Esophagus (tissue), 2 donors: ENCODE results near the gene FBXO38. TPM values are rescaled to one million over a fixed set of nuclear protein-coding genes. Genes with fewer than 3 reads are reported as not detected.

ENCODE experiments used
- H3K27ac ChIP-seq, 2 donors: one replicate each; pipeline ENCODE4 v1.5.1; 2013; ENCODE audit warnings: low read depth in 2 of 2, mild to moderate bottlenecking in 2 of 2, inconsistent platforms in 1 of 2, low read length in 1 of 2, moderate library complexity in 1 of 2
- H3K27me3 ChIP-seq, 2 donors: one replicate each; pipeline ENCODE4 v1.6.1; 2013; ENCODE audit warnings: low read length in 2 of 2, control low read depth in 1 of 2, mild to moderate bottlenecking in 1 of 2; ENCODE audit not compliant: insufficient read depth in 2 of 2, control insufficient read depth in 1 of 2
- H3K36me3 ChIP-seq, 2 donors: one replicate each; pipeline ENCODE4 v1.6.1; 2013; ENCODE audit warnings: low read length in 1 of 2; ENCODE audit not compliant: control insufficient read depth in 2 of 2, insufficient read depth in 2 of 2
- H3K4me1 ChIP-seq, 2 donors: one replicate each; pipeline ENCODE4 v1.6.1; 2013; ENCODE audit warnings: low read length in 1 of 2; ENCODE audit not compliant: control insufficient read depth in 2 of 2, insufficient read depth in 2 of 2
- H3K4me3 ChIP-seq, 2 donors: one replicate each; pipeline ENCODE4 v1.5.1; 2013; ENCODE audit warnings: low read length in 2 of 2, mild to moderate bottlenecking in 2 of 2, low read depth in 1 of 2, moderate library complexity in 1 of 2
- H3K9me3 ChIP-seq, 2 donors: one replicate each; pipeline ENCODE4 v1.6.1; 2013; ENCODE audit warnings: mild to moderate bottlenecking in 2 of 2, low read depth in 1 of 2, low read length in 1 of 2, moderate library complexity in 1 of 2; ENCODE audit not compliant: control insufficient read depth in 2 of 2, insufficient read depth in 1 of 2
- WGBS, 2 donors: extraction: QIAGEN DNeasy Blood & Tissue Kit; methylation state at CpG; one replicate each; pipeline ENCODE4 v1.1.7; 2013; 5-methylcytosine and 5-hydroxymethylcytosine counted together
- polyA plus RNA-seq, 2 donors: library from polyadenylated mRNA; stranded (reverse); fragments of 200-250 nt; gene quantifications; one replicate each; pipeline ENCODE4 v1.2.3, GENCODE V29; 2013
- donor health status: healthy with polysubstance abuse.
- donor health status: Bipolar disorder and iron deficiency.

FBXO38 gene
- polyA plus RNA-seq, 2 donors: 10.8 to 11.0 TPM

GRCh38 chr5:148416416-148416815 is 32.7 kb downstream of the FBXO38 start:
- Histone ChIP-seq H3K4me3 (no peak overlapping the region), H3K27ac (no peak overlapping the region), H3K27me3 (no peaks in the 10 kb centered on the region), H3K4me1 (no peaks in the 10 kb centered on the region), H3K36me3 (peaks cover 0 to 13% of the 10 kb centered on the region in 2 donors), H3K9me3 (no peaks in the 10 kb centered on the region)
- WGBS, 2 donors: 79 to 89% methylated on average over 1 of the region's 1 CpG

- H3K27me3 ChIP-seq: no peaks in the 10 kb centered on the region
- WGBS, 2 donors: 79 to 80% methylated on average over 7 of the region's 7 CpGs
- H3K36me3 ChIP-seq: peaks cover 0 to 13% of the 10 kb centered on the region in 2 donors
- no peak overlapping the region for H3K27ac ChIP-seq
- H3K4me1 ChIP-seq: no peaks in the 10 kb centered on the region
- no peak overlapping the region for H3K4me3 ChIP-seq
- no peaks in the 10 kb centered on the region for H3K9me3 ChIP-seq
These were observed 33.2 kb downstream of the FBXO38 start for GRCh38 chr5:148416921-148417320.

GRCh38 chr5:148418511-148418910 is 34.8 kb downstream of the FBXO38 start:
- peaks cover 0 to 10% of the 10 kb centered on the region in 2 donors for H3K36me3 ChIP-seq
- no peak overlapping the region for H3K4me3 ChIP-seq
- H3K27ac ChIP-seq: no peak overlapping the region
- H3K27me3 ChIP-seq: no peaks in the 10 kb centered on the region
- WGBS, 2 donors: 82% methylated on average over 3 of the region's 3 CpGs
- no peaks in the 10 kb centered on the region for H3K9me3 ChIP-seq
- no peaks in the 10 kb centered on the region for H3K4me1 ChIP-seq

GRCh38 chr5:148421661-148422060 is 37.9 kb downstream of the FBXO38 start:
- Histone ChIP-seq H3K27me3 (no peaks in the 10 kb centered on the region), H3K4me3 (no peak overlapping the region), H3K27ac (no peak overlapping the region), H3K36me3 (peaks cover 15 to 16% of the 10 kb centered on the region in 2 donors), H3K9me3 (no peaks in the 10 kb centered on the region), H3K4me1 (no peaks in the 10 kb centered on the region)
- 75 to 91% methylated on average over 2 of the region's 2 CpGs for WGBS, 2 donors

- no peaks in the 10 kb centered on the region for H3K9me3 ChIP-seq
- H3K4me3 ChIP-seq: no peak overlapping the region
- H3K27ac ChIP-seq: no peak overlapping the region
- WGBS, 2 donors: 78 to 83% methylated on average over 1 of the region's 1 CpG
- no peaks in the 10 kb centered on the region for H3K27me3 ChIP-seq
- peaks cover 17 to 26% of the 10 kb centered on the region in 2 donors for H3K36me3 ChIP-seq
- H3K4me1 ChIP-seq: peaks cover 0 to 4% of the 10 kb centered on the region in 2 donors
These were observed 42.0 kb downstream of the FBXO38 start for GRCh38 chr5:148425808-148426207.

- no peaks in the 10 kb centered on the region for H3K27me3 ChIP-seq
- H3K36me3 ChIP-seq: peaks cover 17 to 26% of the 10 kb centered on the region in 2 donors
- no peak overlapping the region for H3K27ac ChIP-seq
- H3K9me3 ChIP-seq: no peaks in the 10 kb centered on the region
- peaks cover 0 to 4% of the 10 kb centered on the region in 2 donors for H3K4me1 ChIP-seq
- H3K4me3 ChIP-seq: no peak overlapping the region
These were observed 42.8 kb downstream of the FBXO38 start for GRCh38 chr5:148426514-148426913.

GRCh38 chr5:148427370-148428042 is 43.7 kb downstream of the FBXO38 start:
- H3K4me3 ChIP-seq: no peak overlapping the region
- no peaks in the 10 kb centered on the region for H3K27me3 ChIP-seq
- H3K4me1 ChIP-seq: peaks cover 0 to 4% of the 10 kb centered on the region in 2 donors
- no peaks in the 10 kb centered on the region for H3K9me3 ChIP-seq
- H3K27ac ChIP-seq: no peak overlapping the region
- 79 to 86% methylated on average over 14 of the region's 14 CpGs for WGBS, 2 donors
- H3K36me3 ChIP-seq: peaks cover 17 to 26% of the 10 kb centered on the region in 2 donors

GRCh38 chr5:148428848-148429247 is 45.1 kb downstream of the FBXO38 start:
- H3K36me3 ChIP-seq: peaks cover 16 to 23% of the 10 kb centered on the region in 2 donors
- 93 to 97% methylated on average over 2 of the region's 2 CpGs for WGBS, 2 donors

GRCh38 chr5:148433826-148434225 is 50.1 kb downstream of the FBXO38 start:
- Histone ChIP-seq H3K27ac (no peak overlapping the region), H3K4me1 (no peaks in the 10 kb centered on the region), H3K27me3 (no peaks in the 10 kb centered on the region), H3K36me3 (peaks cover 0 to 3% of the 10 kb centered on the region in 2 donors), H3K4me3 (no peak overlapping the region), H3K9me3 (no peaks in the 10 kb centered on the region)
- WGBS, 2 donors: 95 to 96% methylated on average over 3 of the region's 3 CpGs

More at GRCh38 chr5:148428848-148429247, 45.1 kb downstream of the FBXO38 start:
- Histone ChIP-seq H3K9me3 (no peaks in the 10 kb centered on the region), H3K4me1 (peaks cover 0 to 4% of the 10 kb centered on the region in 2 donors), H3K27me3 (no peaks in the 10 kb centered on the region), H3K4me3 (no peak overlapping the region), H3K27ac (no peak overlapping the region)

GRCh38 chr5:148436029-148436428 is 52.3 kb downstream of the FBXO38 start:
- H3K9me3 ChIP-seq: no peaks in the 10 kb centered on the region
- H3K4me3 ChIP-seq: no peak overlapping the region
- H3K36me3 ChIP-seq: peaks cover 5% of the 10 kb centered on the region in 2 donors
- WGBS, 2 donors: 91 to 95% methylated on average over 3 of the region's 3 CpGs
- no peaks in the 10 kb centered on the region for H3K4me1 ChIP-seq
- H3K27ac ChIP-seq: no peak overlapping the region
- no peaks in the 10 kb centered on the region for H3K27me3 ChIP-seq
